ENCODE data around the gene SMIM15. TPM values are rescaled to one million over a fixed set of nuclear protein-coding genes. Genes with fewer than 3 reads are reported as not detected.

The SMIM15 gene
- total and polyA plus RNA-seq, 10 of the 15 experiments (the other 5 are each of a cell fraction or from before 2014, with no cell fraction given) = 13.8 to 83.3 (median 53.9) TPM

DNA sequence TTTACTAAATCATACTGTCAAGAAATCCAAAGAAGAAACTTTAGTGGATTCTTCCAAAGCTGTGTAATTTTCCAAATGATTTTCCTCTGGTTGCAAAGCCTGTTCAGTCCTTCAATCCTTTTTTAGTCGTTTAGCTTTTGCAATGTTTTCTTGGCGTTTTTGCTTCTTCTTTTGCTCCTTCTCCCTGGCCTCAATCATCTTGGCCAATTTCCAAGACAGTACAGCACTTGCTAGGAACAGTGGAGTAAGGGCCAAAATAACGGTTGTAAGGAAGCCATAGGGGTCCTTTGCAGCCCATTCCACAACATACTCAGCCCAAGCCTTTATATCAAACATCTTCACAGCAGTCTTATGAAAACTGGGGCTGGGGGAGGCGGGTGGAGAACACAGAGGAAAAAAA lies 2.4 kb downstream of the SMIM15 start:
- peak overlapping the region; percentile 26; the same call in 1 of the 2 replicates for H3K4me3 ChIP-seq
- H3K4me1 ChIP-seq (ENCODE audit: control insufficient read depth, insufficient read depth, low read length) = no peaks in the 10 kb centered on the region; the same call in 1 of the 2 replicates
- in situ Hi-C loops (cut with MboI) (loop anchor here (10.0 kb wide), 1 partner anchor 165 kb away; no protein-coding TSS in a partner anchor), intact Hi-C loops (cut with micrococcal nuclease; ENCODE audit: unreplicated experiment) (loop anchor here (5.0 to 10.0 kb wide), 5 partner anchors 103 to 775 kb away; no protein-coding TSS in a partner anchor)
- RAD21 ChIA-PET (ENCODE audit: unreplicated experiment) = no interaction called here
- peak overlapping the region; percentile 40; the same call in 1 of the 2 replicates for H3K4me2 ChIP-seq (ENCODE audit: control insufficient read depth, insufficient read depth)
- no peaks in the 10 kb centered on the region for H3K27me3 ChIP-seq (replicated peaks in 1 of 2; ENCODE audit: control insufficient read depth in 2 of 2, insufficient read depth in 2 of 2, low read length in 1 of 2)
- TF ChIP-seq IKZF2 (IDR thresholded peaks at IDR 0.05) (no peak), NFIC (IDR thresholded peaks at IDR 0.05; ENCODE audit: low read depth, low read length) (no peak), ESRRA (IDR thresholded peaks at IDR 0.05; ENCODE audit: low read length) (no peak), ASH2L (IDR thresholded peaks at IDR 0.05; ENCODE audit: borderline replicate concordance, low read depth) (no peak), RAD51 (IDR thresholded peaks at IDR 0.05) (no peak), CBFB (IDR thresholded peaks at IDR 0.05; ENCODE audit: low read depth) (no peak), BMI1 (IDR thresholded peaks at IDR 0.05; ENCODE audit: borderline replicate concordance) (no peak), PAX5 (IDR thresholded peaks at IDR 0.05; ENCODE audit: borderline replicate concordance, low read depth, low read length) (no peak), EZH2 (IDR thresholded peaks at IDR 0.05; ENCODE audit: borderline replicate concordance, control insufficient read depth, low read depth, low read length) (no peak), CBX3 (IDR thresholded peaks at IDR 0.05; ENCODE audit: borderline replicate concordance, low read depth) (no peak), SIN3A (IDR thresholded peaks at IDR 0.05; ENCODE audit: low read depth, low read length) (no peak), SMAD1 (IDR thresholded peaks at IDR 0.05; ENCODE audit: low read depth, partially characterized antibody) (no peak)
- TF ChIP-seq, protein P1, sequence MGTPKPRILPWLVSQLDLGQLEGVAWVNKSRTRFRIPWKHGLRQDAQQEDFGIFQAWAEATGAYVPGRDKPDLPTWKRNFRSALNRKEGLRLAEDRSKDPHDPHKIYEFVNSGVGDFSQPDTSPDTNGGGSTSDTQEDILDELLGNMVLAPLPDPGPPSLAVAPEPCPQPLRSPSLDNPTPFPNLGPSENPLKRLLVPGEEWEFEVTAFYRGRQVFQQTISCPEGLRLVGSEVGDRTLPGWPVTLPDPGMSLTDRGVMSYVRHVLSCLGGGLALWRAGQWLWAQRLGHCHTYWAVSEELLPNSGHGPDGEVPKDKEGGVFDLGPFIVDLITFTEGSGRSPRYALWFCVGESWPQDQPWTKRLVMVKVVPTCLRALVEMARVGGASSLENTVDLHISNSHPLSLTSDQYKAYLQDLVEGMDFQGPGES (IDR thresholded peaks at IDR 0.05) = no peak
- TF ChIP-seq, protein P2, sequence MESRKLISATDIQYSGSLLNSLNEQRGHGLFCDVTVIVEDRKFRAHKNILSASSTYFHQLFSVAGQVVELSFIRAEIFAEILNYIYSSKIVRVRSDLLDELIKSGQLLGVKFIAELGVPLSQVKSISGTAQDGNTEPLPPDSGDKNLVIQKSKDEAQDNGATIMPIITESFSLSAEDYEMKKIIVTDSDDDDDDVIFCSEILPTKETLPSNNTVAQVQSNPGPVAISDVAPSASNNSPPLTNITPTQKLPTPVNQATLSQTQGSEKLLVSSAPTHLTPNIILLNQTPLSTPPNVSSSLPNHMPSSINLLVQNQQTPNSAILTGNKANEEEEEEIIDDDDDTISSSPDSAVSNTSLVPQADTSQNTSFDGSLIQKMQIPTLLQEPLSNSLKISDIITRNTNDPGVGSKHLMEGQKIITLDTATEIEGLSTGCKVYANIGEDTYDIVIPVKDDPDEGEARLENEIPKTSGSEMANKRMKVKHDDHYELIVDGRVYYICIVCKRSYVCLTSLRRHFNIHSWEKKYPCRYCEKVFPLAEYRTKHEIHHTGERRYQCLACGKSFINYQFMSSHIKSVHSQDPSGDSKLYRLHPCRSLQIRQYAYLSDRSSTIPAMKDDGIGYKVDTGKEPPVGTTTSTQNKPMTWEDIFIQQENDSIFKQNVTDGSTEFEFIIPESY (IDR thresholded peaks at IDR 0.05) = no peak
- TF ChIP-seq, protein P3, sequence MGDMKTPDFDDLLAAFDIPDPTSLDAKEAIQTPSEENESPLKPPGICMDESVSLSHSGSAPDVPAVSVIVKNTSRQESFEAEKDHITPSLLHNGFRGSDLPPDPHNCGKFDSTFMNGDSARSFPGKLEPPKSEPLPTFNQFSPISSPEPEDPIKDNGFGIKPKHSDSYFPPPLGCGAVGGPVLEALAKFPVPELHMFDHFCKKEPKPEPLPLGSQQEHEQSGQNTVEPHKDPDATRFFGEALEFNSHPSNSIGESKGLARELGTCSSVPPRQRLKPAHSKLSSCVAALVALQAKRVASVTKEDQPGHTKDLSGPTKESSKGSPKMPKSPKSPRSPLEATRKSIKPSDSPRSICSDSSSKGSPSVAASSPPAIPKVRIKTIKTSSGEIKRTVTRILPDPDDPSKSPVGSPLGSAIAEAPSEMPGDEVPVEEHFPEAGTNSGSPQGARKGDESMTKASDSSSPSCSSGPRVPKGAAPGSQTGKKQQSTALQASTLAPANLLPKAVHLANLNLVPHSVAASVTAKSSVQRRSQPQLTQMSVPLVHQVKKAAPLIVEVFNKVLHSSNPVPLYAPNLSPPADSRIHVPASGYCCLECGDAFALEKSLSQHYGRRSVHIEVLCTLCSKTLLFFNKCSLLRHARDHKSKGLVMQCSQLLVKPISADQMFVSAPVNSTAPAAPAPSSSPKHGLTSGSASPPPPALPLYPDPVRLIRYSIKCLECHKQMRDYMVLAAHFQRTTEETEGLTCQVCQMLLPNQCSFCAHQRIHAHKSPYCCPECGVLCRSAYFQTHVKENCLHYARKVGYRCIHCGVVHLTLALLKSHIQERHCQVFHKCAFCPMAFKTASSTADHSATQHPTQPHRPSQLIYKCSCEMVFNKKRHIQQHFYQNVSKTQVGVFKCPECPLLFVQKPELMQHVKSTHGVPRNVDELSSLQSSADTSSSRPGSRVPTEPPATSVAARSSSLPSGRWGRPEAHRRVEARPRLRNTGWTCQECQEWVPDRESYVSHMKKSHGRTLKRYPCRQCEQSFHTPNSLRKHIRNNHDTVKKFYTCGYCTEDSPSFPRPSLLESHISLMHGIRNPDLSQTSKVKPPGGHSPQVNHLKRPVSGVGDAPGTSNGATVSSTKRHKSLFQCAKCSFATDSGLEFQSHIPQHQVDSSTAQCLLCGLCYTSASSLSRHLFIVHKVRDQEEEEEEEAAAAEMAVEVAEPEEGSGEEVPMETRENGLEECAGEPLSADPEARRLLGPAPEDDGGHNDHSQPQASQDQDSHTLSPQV (IDR thresholded peaks at IDR 0.05) = no peak
- no peak overlapping the region for H3K27ac ChIP-seq (ENCODE audit: control insufficient read depth, insufficient read depth)
- POLR2A ChIA-PET = no interaction called here
- ATAC-seq = no peak
- no peak overlapping the region for H3K9ac ChIP-seq (ENCODE audit: control insufficient read depth, insufficient read depth, low read length)
- WGBS (ENCODE audit: insufficient coverage, insufficient replicate concordance, low lambda C conversion rate, missing lambda C conversion rate) = 97% methylated on average over 4 of the region's 4 CpGs
- no peaks in the 10 kb centered on the region for H4K20me1 ChIP-seq (ENCODE audit: control insufficient read depth, insufficient read depth)
- no peaks in the 10 kb centered on the region; the same call in 1 of the 3 replicates for H3K9me3 ChIP-seq (replicated peaks; ENCODE audit: control insufficient read depth, insufficient read depth, low read length)
- no TSS peak for BruUV-seq (replicated peaks)
- H3K36me3 ChIP-seq (ENCODE audit: control insufficient read depth in 2 of 2, insufficient read depth in 2 of 2, low read length in 1 of 2) = peaks cover 0 to 20% of the 10 kb centered on the region in 2 experiments; a peak in 2 of 4 replicates
- DNase-seq (ENCODE audit: low read depth, low spot score) = no peak
- SMC1A ChIA-PET (ENCODE audit: uncharacterized antibody, unreplicated experiment) = interaction anchor here (0.9 to 1.9 kb wide), 3 partner anchors 21 to 509 kb away, joined by 3 to 8 read pairs (median 3); no protein-coding TSS in a partner anchor
- CTCF ChIA-PET = no interaction called here
- H3K79me2 ChIP-seq (ENCODE audit: control insufficient read depth, insufficient read depth, low read length) = peaks cover 55% of the 10 kb centered on the region
- no peak overlapping the region for H2AFZ ChIP-seq (ENCODE audit: control insufficient read depth, low read depth, low read length)
- no peak for FAIRE-seq

All from GM12878 (cell line).